ENCODE results near the gene ZEB2.
A peak's percentile ranks its signal among the peaks of the same experiment; 100 is the strongest.

Gene ZEB2

DNA sequence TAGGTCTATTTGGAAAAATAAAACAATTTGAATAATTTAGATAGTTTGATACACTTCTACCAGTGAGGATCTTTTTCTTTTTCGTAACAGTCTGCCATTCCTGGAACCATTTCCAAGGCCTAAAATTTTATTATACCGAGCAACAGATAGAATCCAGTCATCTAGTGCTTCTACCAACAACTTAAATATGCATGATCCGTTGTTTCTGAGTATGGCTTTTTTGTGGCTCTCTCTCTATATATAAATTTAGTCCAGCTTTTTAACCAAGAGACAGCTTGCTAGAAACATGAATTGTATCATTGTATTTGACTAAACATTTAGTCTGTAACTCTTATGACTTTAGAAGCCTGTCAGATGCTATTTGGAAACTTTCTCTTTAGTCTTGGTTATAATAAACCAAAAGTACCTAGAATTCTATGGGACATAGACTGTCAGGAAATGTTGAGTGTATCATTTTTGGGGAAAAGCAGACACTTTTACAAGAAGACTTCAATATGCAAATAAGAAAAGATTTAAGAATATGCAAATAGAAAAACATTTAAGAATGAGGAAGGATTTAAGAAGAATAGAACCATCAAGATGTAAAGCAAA is 161.4 kb downstream of the ZEB2 start:
- H3K4me3 ChIP-seq (ENCODE audit: low read length) = no peak overlapping the region
- no peaks in the 10 kb centered on the region for H3K4me1 ChIP-seq (ENCODE audit: insufficient read depth, low read length)
- H2AFZ ChIP-seq (ENCODE audit: low read depth, low read length) = no peak overlapping the region
- H3K36me3 ChIP-seq (ENCODE audit: insufficient read depth, low read length) = no peaks in the 10 kb centered on the region
- H3K27me3 ChIP-seq (ENCODE audit: insufficient read depth, low read length) = no peaks in the 10 kb centered on the region
- no peaks in the 10 kb centered on the region for H3K9me3 ChIP-seq (ENCODE audit: low read length)

DNA sequence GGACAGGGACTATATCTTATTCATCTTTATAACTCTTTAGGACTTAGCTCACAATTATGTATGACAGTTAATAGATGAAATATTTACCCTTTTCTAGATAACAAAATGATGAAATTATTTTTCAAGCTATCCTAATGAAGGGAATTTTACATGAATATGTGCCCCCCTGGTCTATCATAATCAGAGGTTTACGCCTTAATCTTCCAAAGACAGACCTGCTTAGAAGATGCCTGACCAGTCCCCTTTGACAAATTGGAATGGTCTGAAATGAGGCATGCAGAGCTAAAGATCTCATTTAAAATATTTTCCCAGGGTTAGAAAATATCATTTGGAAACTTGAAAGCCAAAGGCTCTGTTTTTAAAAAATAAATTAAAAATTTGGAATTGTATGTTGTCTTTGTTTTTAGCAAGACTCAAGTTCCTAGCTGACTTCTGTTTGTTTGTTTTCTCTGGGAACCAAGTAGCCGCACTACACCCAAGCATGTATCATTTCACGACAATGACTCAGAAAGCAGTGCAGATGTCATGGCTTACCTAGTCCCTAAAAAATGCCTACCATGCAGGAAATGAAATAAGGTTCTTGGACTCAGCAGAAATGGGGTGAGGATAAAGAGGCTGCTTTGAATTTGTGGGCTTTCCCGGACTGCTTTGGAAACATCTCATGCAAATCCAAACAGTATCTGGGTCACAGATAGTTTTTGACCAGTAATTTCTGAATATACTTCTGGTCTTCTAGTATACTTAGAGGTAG is 162.1 kb downstream of the ZEB2 start:
- H3K27me3 ChIP-seq (ENCODE audit: insufficient read depth, low read length) = no peaks in the 10 kb centered on the region
- H3K9me3 ChIP-seq (ENCODE audit: low read length) = no peaks in the 10 kb centered on the region
- H3K4me1 ChIP-seq (ENCODE audit: insufficient read depth, low read length) = no peaks in the 10 kb centered on the region
- H3K36me3 ChIP-seq (ENCODE audit: insufficient read depth, low read length) = no peaks in the 10 kb centered on the region
- H3K4me3 ChIP-seq (ENCODE audit: low read length) = no peak overlapping the region
- no peak overlapping the region for H2AFZ ChIP-seq (ENCODE audit: low read depth, low read length)

DNA sequence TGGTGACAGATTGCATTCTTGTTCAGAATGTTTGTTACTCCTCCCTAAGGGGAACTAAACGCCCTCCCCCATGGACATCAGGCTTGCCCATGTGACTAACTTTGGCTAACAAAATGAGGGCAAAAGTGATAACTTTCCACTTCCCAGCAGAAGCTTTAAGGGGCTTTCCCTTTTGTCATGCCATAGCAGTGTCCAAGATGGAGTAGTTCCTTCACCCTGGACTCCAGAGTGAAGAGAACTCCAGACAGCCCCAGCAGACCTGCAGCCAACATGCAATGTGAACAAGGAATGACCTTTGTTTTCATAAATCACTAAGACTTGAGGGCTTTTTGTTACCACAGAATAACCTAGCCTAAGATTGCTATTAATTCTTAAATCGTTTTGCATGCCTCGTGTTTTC is 163.5 kb downstream of the ZEB2 start:
- Histone ChIP-seq H3K4me3 (ENCODE audit: low read length) (no peak overlapping the region), H3K9me3 (ENCODE audit: low read length) (no peaks in the 10 kb centered on the region), H3K4me1 (ENCODE audit: insufficient read depth, low read length) (no peaks in the 10 kb centered on the region), H3K36me3 (ENCODE audit: insufficient read depth, low read length) (no peaks in the 10 kb centered on the region), H2AFZ (ENCODE audit: low read depth, low read length) (no peak overlapping the region), H3K27me3 (ENCODE audit: insufficient read depth, low read length) (no peaks in the 10 kb centered on the region)

DNA sequence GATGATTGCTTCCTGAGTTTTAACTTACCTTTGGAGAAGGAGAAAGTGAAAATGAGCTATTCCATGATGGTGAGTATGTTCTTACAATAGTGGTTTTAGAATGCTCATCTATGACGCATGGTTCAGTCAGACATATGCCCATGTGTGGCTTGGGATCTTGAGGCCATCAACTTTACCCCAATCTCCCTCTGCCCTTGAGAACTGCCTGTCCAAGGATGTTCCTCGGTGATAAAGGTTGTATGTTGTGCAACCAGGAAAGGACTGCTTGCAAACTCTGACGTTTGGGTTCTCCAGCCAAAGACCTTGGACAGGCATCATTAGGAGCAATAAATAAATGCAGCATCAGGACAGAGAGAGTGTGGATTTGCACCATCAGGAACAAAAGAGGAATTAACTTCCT is 165.0 kb downstream of the ZEB2 start:
- Histone ChIP-seq H3K9me3 (ENCODE audit: low read length) (no peaks in the 10 kb centered on the region), H3K36me3 (ENCODE audit: insufficient read depth, low read length) (no peaks in the 10 kb centered on the region), H3K4me1 (ENCODE audit: insufficient read depth, low read length) (peaks cover 8% of the 10 kb centered on the region), H2AFZ (ENCODE audit: low read depth, low read length) (no peak overlapping the region), H3K27me3 (ENCODE audit: insufficient read depth, low read length) (no peaks in the 10 kb centered on the region), H3K4me3 (ENCODE audit: low read length) (no peak overlapping the region)

DNA sequence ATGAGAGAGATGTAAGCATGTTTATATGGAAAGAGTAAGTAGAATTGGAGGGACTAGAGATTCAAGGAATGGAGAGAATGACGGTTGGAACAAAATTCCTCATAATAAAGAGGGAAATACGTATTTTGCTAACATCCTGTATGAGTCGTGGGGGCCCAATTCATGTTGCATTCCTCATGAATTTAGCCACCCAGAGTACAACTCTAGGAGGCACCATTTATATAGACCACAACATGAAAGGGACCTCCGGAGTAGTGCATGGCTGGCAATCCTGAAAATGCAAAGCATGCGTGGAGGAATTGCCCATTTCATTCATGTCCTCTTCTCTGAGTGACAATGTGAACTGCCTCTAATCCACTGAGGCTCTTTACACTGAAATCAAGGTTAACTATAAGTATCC is 168.2 kb downstream of the ZEB2 start:
- H3K36me3 ChIP-seq (ENCODE audit: insufficient read depth, low read length) = no peaks in the 10 kb centered on the region
- H3K27me3 ChIP-seq (ENCODE audit: insufficient read depth, low read length) = no peaks in the 10 kb centered on the region
- H3K4me1 ChIP-seq (ENCODE audit: insufficient read depth, low read length) = peaks cover 14% of the 10 kb centered on the region
- no peaks in the 10 kb centered on the region for H3K9me3 ChIP-seq (ENCODE audit: low read length)
- no peak overlapping the region for H3K4me3 ChIP-seq (ENCODE audit: low read length)
- H2AFZ ChIP-seq (ENCODE audit: low read depth, low read length) = no peak overlapping the region

DNA sequence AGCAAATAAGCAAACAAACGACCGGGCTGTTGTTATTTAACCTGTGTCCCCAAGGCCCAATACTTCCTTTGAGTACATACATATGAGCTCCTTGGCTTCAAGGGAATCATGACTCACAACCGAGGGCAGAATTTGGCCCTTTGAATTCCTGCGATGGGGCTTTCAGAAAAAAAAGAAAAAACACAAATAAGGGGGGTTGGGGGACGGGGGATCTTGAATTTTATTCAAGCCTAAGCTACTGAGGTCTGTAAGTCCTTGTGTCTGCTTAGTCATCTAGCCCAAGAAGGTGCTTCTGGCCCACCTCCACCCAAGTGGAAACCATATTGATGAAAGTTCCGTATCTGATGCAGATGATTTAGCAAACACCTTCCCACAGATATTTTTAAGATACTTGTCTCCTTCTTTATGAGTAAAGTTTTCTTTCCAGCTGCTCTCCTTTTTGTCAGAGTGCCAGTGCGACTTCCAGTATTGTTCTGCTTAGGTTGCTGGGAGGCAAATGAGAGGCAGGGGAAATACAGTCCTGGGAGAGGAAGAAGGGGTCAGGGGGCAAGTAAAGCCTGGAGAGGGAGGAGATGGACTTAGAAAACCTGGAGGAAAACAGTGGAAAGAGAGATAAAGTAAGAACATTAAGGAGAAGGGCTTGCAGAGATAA is 169.6 kb downstream of the ZEB2 start:
- peak overlapping the region; percentile 59 for H2AFZ ChIP-seq (ENCODE audit: low read depth, low read length)
- H3K36me3 ChIP-seq (ENCODE audit: insufficient read depth, low read length) = no peaks in the 10 kb centered on the region
- no peaks in the 10 kb centered on the region for H3K27me3 ChIP-seq (ENCODE audit: insufficient read depth, low read length)
- no peaks in the 10 kb centered on the region for H3K9me3 ChIP-seq (ENCODE audit: low read length)
- peak overlapping the region; percentile 22 for H3K4me3 ChIP-seq (ENCODE audit: low read length)
- H3K4me1 ChIP-seq (ENCODE audit: insufficient read depth, low read length) = peaks cover 14% of the 10 kb centered on the region

DNA sequence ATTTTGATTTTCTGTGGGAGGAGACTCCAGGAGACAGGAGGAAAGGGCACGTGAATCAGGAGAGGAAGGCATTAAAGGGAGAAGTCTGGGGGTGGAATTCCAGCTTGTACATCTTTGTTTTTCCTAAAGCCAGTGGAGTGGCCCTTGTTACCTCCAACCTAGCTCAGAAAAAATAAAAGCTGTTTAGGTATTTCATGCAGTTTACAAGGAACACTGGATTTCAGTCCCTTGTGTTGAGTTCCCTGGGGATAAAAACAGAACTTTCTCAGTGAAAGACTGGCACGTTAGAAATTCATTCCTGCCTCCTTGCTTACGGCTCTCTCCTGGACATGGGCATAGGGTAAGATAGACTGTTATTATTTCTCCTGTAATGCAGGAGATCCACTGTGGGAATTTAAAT is 170.2 kb downstream of the ZEB2 start:
- Histone ChIP-seq H3K9me3 (ENCODE audit: low read length) (no peaks in the 10 kb centered on the region), H2AFZ (ENCODE audit: low read depth, low read length) (peak overlapping the region; percentile 59), H3K36me3 (ENCODE audit: insufficient read depth, low read length) (no peaks in the 10 kb centered on the region), H3K4me3 (ENCODE audit: low read length) (peak overlapping the region; percentile 22), H3K4me1 (ENCODE audit: insufficient read depth, low read length) (peaks cover 14% of the 10 kb centered on the region), H3K27me3 (ENCODE audit: insufficient read depth, low read length) (no peaks in the 10 kb centered on the region)

DNA sequence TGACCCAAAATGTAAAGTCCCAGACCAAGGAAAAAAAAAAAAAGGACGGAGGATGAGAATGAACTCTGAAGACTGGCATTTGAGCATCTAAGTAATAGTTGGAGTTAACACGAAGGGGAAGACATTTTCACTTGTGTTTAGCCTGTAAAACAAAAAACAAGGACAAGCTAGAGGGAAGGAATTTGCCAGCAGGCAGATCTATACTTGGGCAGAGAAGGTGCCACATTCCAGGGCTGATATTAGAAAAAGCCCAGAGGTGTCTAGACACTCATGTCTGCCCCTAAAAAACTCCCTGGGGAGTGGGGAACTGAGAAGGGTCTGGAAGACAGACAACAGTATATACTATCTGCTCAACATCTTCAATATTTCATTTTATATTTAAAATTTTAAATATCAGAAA is 171.1 kb downstream of the ZEB2 start:
- Histone ChIP-seq H3K27me3 (ENCODE audit: insufficient read depth, low read length) (no peaks in the 10 kb centered on the region), H3K36me3 (ENCODE audit: insufficient read depth, low read length) (no peaks in the 10 kb centered on the region), H3K4me1 (ENCODE audit: insufficient read depth, low read length) (peaks cover 14% of the 10 kb centered on the region), H2AFZ (ENCODE audit: low read depth, low read length) (no peak overlapping the region), H3K4me3 (ENCODE audit: low read length) (no peak overlapping the region), H3K9me3 (ENCODE audit: low read length) (no peaks in the 10 kb centered on the region)

DNA sequence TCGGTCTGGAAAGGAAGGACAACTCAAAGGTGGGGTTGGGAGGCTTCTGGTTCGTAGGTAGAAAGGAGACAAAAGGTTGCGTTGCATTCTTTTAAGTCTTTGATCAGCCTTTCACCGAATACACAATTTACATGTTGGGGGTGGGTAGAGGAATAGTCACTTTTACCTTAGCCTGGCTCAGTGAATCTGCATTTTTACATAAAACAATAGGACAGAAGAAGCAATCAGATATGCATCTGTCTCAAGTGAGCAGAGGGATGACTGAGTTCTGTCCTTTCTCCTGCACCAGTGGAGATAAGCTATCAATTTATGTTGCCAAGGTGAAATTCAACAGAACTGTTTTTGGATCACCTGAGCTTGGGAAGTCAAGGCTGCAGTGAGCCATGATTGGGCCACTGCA is 173.7 kb downstream of the ZEB2 start:
- no peaks in the 10 kb centered on the region for H3K27me3 ChIP-seq (ENCODE audit: insufficient read depth, low read length)
- no peaks in the 10 kb centered on the region for H3K9me3 ChIP-seq (ENCODE audit: low read length)
- H2AFZ ChIP-seq (ENCODE audit: low read depth, low read length) = no peak overlapping the region
- peaks cover 14% of the 10 kb centered on the region for H3K4me1 ChIP-seq (ENCODE audit: insufficient read depth, low read length)
- no peak overlapping the region for H3K4me3 ChIP-seq (ENCODE audit: low read length)
- H3K36me3 ChIP-seq (ENCODE audit: insufficient read depth, low read length) = no peaks in the 10 kb centered on the region

DNA sequence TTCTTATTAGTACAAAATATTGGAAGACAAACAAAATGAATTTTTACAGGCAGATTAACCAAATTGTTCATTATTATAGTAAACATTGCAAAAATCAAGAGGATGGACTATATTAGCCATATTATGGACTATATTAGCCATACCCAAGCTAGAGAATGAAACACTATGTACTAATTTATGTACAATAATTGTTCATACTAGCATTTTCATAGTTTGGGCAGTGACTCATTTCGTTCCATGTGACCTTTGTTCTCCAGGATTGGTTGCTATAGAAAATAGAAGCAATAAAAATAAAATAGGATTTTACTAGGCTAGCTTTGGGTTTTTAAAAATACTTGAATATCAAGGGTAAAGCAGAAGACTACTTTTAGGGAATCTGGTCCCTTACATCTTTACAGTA is 176.8 kb downstream of the ZEB2 start:
- no peak overlapping the region for H3K4me3 ChIP-seq (ENCODE audit: low read length)
- H3K36me3 ChIP-seq (ENCODE audit: insufficient read depth, low read length) = no peaks in the 10 kb centered on the region
- no peaks in the 10 kb centered on the region for H3K4me1 ChIP-seq (ENCODE audit: insufficient read depth, low read length)
- no peak overlapping the region for H2AFZ ChIP-seq (ENCODE audit: low read depth, low read length)
- no peaks in the 10 kb centered on the region for H3K27me3 ChIP-seq (ENCODE audit: insufficient read depth, low read length)
- no peaks in the 10 kb centered on the region for H3K9me3 ChIP-seq (ENCODE audit: low read length)

DNA sequence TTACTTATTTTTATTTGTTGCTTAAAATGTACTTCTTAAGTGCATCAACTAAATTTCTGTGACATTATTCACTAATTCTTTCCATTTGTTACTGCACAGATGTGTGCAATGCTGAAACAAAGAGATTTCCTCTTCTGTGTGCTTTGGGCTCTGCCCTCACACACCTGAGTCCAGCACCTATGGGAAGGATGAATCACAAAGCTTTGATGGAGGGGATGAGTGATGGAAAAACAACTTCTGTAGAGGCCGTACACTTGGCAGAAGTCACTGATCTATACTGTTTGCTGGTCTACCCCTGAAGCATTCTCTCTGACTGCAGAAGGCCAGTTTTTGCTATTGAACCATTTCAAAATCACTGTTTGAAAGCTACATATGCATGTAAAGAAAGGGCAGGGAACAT is 178.4 kb downstream of the ZEB2 start:
- Histone ChIP-seq H2AFZ (ENCODE audit: low read depth, low read length) (no peak overlapping the region), H3K36me3 (ENCODE audit: insufficient read depth, low read length) (no peaks in the 10 kb centered on the region), H3K4me1 (ENCODE audit: insufficient read depth, low read length) (no peaks in the 10 kb centered on the region), H3K4me3 (ENCODE audit: low read length) (no peak overlapping the region), H3K9me3 (ENCODE audit: low read length) (no peaks in the 10 kb centered on the region), H3K27me3 (ENCODE audit: insufficient read depth, low read length) (no peaks in the 10 kb centered on the region)

DNA sequence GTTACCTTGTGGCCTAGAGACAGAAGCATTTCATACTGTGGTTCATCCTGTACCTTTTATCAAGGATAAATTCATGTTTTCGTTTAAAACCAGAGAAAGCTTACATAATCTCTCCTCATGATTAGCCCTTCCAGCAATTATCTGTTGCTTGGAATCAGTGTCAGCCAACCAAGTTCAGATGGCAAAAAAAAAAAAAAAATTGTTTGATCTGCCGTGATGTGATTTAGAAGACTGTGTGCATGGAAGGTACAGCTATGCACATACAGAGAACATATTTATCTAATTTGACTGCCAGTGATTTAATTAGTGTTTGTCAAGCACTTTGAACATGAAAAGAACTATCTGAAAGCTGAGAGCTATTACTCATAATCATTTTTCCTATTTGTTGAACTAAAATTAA is 180.9 kb downstream of the ZEB2 start:
- no peak overlapping the region for H2AFZ ChIP-seq (ENCODE audit: low read depth, low read length)
- H3K27me3 ChIP-seq (ENCODE audit: insufficient read depth, low read length) = no peaks in the 10 kb centered on the region
- no peaks in the 10 kb centered on the region for H3K4me1 ChIP-seq (ENCODE audit: insufficient read depth, low read length)
- no peaks in the 10 kb centered on the region for H3K9me3 ChIP-seq (ENCODE audit: low read length)
- H3K36me3 ChIP-seq (ENCODE audit: insufficient read depth, low read length) = no peaks in the 10 kb centered on the region
- no peak overlapping the region for H3K4me3 ChIP-seq (ENCODE audit: low read length)

DNA sequence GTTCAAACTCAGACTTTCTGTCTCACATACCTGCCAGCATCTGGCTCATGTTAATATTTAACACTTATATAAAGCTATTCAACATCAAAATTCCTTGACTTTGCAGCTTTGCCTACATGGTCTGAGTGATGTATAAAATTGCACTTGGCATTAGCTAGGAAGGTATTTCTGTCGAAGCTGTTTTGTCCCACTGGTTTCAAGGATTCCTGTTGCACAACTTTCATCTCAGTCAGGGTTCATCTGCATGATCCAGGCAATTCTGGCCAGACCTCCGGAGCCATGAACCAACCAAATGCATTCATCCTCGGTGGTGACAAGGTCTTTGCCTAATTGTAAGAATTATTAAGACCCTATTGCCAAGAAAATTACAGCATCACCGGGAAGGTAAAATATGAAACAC is 185.4 kb downstream of the ZEB2 start:
- H2AFZ ChIP-seq (ENCODE audit: low read depth, low read length) = no peak overlapping the region
- peaks cover 22% of the 10 kb centered on the region for H3K4me1 ChIP-seq (ENCODE audit: insufficient read depth, low read length)
- no peak overlapping the region for H3K4me3 ChIP-seq (ENCODE audit: low read length)
- H3K9me3 ChIP-seq (ENCODE audit: low read length) = no peaks in the 10 kb centered on the region
- no peaks in the 10 kb centered on the region for H3K36me3 ChIP-seq (ENCODE audit: insufficient read depth, low read length)
- no peaks in the 10 kb centered on the region for H3K27me3 ChIP-seq (ENCODE audit: insufficient read depth, low read length)
